Measurements from ENCODE around the gene DGKH.

DNA sequence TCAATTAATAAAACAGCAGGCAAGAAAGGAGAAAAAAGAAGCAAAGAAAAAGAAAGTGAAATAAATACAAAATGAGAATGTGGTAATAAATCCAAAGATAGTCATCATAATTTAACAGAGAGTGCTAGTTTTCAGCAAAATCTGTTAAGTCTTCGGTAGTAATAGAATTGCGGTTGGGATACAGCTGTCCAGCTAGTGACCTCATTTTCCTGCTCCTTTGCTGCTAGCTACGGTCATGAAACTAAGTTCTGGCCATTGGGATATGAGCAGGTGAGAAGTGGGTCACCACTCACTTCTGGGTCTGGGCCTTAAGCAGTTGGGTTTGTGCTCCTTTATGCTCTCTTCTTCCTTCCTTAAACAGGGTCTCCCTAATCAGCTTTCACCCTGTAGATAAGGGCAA is 11.7 kb upstream of the DGKH start:
- TF ChIP-seq POLR2A (IDR thresholded peaks at IDR 0.05; ENCODE audit: low read depth, low read length) (no peak), TAF1 (IDR thresholded peaks at IDR 0.05; ENCODE audit: low read depth, low read length) (no peak), POLR2AphosphoS5 (IDR thresholded peaks at IDR 0.05; ENCODE audit: low read depth, low read length) (no peak), PAX5 (IDR thresholded peaks at IDR 0.05; ENCODE audit: insufficient read depth, low read length, severe bottlenecking) (no peak), SPI1 (IDR thresholded peaks at IDR 0.05; ENCODE audit: low read depth, low read length) (no peak), POU2F2 (IDR thresholded peaks at IDR 0.05; ENCODE audit: low read depth, low read length) (no peak)
